Lower leg skin (tissue), 3 donors: ENCODE measurements around the gene SLC6A5.

Experiments used
- POLR2A ChIP-seq, 2 donors: fragments of 450-650 bp; IDR thresholded peaks; one replicate each; pipeline ENCODE4 v1.6.1; 2016 to 2017; ENCODE audit warnings: antibody characterized with exemption in 2 of 2, mild to moderate bottlenecking in 1 of 2, moderate library complexity in 1 of 2
- TF ChIP-seq, protein P1 (sequence below), 3 donors: fragments of 450-650 bp; IDR thresholded peaks; one replicate each; pipeline ENCODE4 v1.5.1; 2016; ENCODE audit warnings: antibody characterized with exemption in 3 of 3, mild to moderate bottlenecking in 3 of 3, moderate library complexity in 2 of 3

DNA sequence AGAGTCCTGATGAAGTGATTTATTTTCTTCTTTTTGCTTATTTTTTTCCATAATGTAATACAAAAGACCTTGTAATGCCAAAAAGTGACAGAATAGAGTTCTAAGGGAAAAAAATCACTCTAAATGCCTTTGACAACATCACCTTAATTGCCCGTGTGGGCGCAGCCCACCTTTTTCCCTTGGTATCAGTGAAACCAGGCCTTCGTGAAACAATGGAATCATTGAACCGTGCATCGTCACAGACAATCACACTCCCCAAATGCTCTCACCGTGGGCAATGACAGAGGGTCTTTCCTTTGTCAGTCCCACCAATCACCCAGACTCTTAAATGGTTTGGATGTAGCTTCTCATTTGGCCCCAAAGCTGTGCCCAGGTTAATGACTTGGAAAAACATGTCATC, 9.6 kb upstream of the SLC6A5 start:
- TF ChIP-seq, protein P1, sequence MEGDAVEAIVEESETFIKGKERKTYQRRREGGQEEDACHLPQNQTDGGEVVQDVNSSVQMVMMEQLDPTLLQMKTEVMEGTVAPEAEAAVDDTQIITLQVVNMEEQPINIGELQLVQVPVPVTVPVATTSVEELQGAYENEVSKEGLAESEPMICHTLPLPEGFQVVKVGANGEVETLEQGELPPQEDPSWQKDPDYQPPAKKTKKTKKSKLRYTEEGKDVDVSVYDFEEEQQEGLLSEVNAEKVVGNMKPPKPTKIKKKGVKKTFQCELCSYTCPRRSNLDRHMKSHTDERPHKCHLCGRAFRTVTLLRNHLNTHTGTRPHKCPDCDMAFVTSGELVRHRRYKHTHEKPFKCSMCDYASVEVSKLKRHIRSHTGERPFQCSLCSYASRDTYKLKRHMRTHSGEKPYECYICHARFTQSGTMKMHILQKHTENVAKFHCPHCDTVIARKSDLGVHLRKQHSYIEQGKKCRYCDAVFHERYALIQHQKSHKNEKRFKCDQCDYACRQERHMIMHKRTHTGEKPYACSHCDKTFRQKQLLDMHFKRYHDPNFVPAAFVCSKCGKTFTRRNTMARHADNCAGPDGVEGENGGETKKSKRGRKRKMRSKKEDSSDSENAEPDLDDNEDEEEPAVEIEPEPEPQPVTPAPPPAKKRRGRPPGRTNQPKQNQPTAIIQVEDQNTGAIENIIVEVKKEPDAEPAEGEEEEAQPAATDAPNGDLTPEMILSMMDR (IDR thresholded peaks at IDR 0.05), result no peak
- no peak for TF ChIP-seq POLR2A (IDR thresholded peaks at IDR 0.05)
